ENCODE data around the gene ZNF263.

Gene ZNF263

GRCh38 chr16:3282730-3283542 is at the start of gene ZNF263:
Gene ZNF263, plus strand, starts transcription at chr16:3283491. Its CDS starts 328 bp downstream, at chr16:3283819.
- DNase-seq = peak; percentile 87 to 95 (median 94)

DNA sequence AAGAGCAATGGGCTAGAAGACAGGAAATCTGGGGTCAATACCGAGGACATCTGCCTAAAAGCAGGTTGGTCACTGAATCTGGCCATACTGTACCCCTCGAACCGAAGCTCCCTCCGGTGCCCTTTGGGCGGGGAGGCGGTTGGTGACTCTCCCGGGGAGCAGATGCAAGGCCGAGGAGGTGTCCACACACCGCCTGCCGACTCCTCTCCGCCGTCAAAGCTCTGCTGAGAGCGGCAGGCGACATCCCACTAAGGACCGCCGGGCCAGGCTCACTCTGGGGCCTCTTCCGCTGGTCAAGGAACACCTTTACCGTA is 48.8 kb upstream of the ZNF263 start:
- no peak for DNase-seq

GRCh38 chr16:3234857-3235561 is 48.3 kb upstream of the ZNF263 start, which contains the start of gene ZNF200:
Gene ZNF200, minus strand, starts transcription at chr16:3235158. Its CDS starts 1,403 bp downstream, at chr16:3233755.
- DNase-seq = peak; percentile 88 to 95 (median 90)

- DNase-seq = peak in 5 of 6 experiments; percentile 10 to 70 (median 40)
Observed at GRCh38 chr16:3235856-3236669, 47.2 kb upstream of the ZNF263 start.

DNA sequence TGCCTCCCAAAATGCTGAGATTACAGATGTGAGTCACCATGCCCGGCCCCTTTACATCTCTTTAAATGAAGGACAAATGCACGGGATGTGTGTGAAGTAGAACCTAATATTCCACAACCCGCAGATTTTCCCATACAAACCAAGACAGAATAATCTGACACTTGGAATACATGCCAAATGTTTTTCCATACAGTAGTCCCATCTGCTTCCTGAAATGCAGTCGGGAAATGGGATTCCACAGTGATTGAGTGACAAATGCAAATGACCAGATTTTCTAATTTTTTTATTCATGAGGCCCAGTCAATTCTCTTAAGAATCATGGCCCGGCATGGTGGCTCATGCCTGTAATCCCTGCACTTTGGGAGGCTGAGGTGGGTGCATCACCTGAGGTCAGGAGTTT is 41.5 kb upstream of the ZNF263 start:
- no peak for DNase-seq

GRCh38 chr16:3242709-3243108 is 40.6 kb upstream of the ZNF263 start:
- no peak for DNase-seq

DNA sequence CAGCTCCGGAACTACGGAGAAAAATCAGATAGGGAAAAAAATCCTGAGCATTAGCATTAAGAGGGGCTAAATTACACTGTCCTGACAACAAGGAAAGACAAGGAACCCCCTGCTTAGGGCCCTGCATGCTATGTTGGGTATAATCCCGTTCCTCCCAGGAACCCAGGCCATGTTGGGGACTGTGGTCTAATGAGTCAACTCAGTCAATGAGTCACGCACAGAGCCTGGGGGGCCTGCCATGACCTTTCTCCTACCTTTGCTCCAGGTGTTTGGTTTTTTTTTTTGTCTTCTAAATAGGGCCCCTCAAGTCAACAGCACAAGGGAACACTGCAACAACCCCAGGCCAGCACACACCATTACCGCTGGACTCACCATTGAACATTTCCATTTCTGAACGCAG is 39.4 kb upstream of the ZNF263 start:
- DNase-seq = no peak

DNA sequence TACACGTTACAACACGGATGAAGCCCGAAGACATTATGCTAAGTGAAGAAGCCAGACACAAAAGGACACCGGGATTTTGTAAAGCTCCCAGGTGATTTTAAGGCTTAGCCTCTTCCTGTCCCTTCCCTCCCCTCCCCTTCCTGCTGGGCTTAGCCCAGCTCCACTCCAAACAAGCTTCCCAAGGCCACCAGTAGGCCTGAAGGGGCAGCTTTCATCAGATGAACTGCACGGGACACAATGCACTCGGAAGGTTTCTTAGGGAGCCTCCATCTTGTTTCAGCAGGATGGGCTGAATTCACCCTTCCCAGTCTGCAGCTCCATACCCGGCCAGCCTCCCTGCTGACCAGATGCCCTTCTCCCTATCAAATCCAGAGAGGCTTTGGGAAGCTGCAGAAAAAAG is 37.3 kb upstream of the ZNF263 start:
- no peak for DNase-seq

DNA sequence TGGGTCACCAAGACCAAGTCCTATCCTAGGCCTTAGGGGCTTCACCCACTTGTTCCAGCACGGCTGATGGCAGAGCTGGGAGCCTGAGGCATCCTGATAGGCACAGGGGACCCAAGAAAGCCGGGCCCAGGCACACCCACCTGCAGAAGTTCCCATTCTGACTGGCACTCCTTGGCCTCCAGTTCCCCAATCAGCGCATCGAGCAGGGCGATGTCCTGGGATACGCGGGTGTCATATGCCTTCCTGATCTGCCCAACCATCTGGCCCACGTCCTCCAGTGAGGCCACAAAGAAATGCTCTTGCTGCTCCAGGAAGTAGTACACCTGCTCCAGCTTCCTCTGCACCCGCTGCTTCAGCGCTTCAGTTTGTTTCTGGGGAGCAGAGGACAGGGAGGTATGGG is 36.4 kb upstream of the ZNF263 start:
- DNase-seq = no peak

DNA sequence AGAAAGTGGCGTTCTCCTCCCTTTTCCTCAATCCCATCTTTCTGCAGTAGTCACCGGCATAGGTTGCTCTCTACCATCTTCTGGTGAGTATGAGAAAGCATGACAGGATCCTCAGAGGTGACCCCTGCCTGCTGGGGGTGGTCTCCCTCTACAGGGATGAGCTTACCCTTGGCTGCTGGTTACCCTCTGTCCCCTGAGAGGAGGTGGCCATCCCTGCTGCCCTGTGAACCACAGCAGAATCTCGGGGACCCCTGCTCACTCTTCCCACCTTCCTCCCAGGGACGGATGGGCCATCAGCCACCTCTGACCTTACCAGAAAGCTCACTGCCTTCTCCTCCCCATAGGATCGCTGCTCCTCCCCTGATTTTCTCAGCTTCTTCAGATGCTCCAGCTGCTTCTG is 34.7 kb upstream of the ZNF263 start:
- DNase-seq = no peak

DNA sequence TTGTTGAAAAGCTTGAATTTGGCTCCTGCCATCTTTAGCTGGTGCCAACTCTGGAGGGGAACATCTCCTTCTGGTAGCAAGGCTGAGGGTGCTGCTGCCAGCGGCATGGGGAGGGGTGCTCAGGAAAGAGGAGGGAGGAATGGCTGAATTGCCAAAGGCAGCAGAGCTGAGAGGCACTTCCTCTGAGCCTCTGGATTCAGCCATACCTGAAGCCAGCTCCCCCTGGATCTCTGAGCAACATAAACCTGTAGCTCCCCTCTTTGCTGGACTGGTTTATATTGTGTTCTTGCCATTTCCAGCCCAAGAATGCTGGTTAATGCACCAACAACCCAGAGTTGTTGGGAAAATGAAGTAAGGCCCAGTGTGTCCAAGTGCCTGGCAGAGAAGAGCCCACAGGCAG is 34.3 kb upstream of the ZNF263 start:
- DNase-seq = no peak

DNA sequence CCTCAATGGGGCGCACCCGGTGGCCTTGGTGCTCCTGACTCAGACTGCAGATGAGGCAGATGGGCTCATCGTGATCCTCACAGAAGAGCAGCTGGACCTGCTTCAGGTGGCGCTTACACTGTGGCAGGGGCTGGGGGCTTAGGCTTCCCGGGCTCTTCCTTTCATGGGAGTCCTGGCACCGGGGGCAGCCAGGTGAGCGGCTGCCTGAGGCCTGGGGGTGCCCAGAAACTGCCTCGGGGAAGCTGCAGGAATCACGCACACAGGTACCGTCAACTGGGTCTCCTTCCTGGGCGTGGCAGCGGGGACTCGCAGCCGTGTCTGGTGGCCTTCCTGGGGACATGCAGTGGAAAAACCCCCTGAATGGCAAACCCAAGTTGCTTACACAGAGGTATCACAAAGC is 33.8 kb upstream of the ZNF263 start:
- DNase-seq = no peak

GRCh38 chr16:3252967-3253366 is 30.3 kb upstream of the ZNF263 start:
- no peak for DNase-seq

DNA sequence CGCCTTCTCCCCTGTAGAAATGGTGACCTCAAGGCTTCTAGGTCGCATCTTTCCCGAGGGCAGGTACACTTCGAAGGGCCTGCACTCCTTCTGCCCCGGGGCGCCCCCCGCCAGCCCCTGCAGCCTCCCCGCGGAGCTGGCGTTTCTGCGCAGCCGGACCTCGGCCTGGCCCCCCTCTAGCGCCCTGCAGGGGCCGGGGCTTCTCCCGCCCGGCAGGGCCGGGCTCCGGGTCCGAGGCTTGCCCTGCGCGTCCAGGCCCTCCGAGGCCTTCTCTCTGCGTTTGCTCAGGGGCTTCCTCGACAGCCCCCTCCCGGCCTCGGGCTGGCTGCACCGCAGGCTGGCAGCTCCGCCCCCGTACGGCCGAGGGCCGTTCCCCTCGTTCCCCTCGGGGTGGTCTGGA is 29.0 kb upstream of the ZNF263 start:
- DNase-seq = no peak

DNA sequence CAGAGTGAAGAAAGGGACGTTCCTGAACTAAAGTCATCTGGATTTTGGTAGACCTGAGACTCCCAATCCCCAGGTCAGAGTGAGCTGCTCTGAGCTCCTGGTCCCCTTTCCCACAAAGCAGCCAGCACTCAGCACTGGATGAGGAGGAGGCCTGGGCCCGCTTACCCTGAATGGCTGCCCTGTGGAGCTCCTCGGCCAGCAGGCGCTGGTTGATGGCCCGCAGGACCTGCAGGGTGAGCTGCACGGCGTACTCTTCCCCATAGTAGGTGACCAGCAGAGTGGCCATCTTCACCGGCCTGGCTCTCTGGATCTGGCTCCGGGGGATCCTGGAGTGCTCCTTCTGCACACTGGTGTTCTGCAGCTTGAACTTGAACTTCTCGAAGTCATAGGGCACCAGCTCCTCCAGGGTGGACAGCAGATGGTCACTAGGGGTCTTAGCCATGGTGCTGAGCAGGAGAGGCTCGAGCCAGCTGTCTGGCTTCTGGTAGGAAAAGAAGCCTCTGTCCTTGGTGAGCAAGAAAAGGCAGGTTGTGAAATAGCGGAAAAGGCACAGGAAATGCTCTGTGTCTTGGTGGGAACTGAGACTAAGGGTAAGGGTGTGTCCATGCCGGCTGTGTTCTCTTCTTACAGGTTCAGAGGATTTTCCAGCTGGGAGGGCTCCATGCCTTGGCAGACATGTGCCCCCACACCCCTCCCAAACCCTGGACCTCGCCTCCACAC is 27.0 kb upstream of the ZNF263 start, which contains the start of gene MEFV:
MEFV (minus strand) TSS at position 488 of the 720 bp plus-strand sequence; CDS start at position 442, 46 bp downstream.
- DNase-seq = no peak

GRCh38 chr16:3256866-3257465 is 26.3 kb upstream of the ZNF263 start:
- DNase-seq = no peak

- no peak for DNase-seq
Observed at GRCh38 chr16:3259836-3260235, 23.5 kb upstream of the ZNF263 start.

GRCh38 chr16:3262517-3262916 is 20.8 kb upstream of the ZNF263 start:
- no peak for DNase-seq

GRCh38 chr16:3264137-3265036 is 18.9 kb upstream of the ZNF263 start:
- peak; percentile 87 to 95 (median 95) for DNase-seq

GRCh38 chr16:3266873-3267537 is 16.3 kb upstream of the ZNF263 start:
- no peak for DNase-seq

DNA sequence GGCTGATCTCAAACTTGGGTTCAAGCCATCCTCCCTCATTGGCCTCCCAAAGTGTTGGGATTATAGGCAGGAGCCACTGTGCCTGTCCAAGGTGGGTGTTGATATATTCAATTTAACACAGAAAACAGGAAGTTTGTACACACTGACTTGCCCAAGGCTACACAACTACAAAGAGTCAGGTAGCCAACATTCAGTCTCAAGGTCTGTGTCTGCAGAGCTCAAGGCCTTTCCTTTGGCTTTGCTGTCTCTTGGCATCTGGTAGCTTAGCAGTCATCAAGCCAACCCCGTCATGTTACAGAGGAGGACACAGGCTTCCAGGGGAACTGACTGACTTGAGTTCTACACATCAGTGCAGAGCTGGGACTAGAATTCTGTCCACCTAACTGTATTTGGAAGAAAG is 15.0 kb upstream of the ZNF263 start:
- no peak for DNase-seq

All from stimulated activated naive CD4-positive, alpha-beta T cell (primary cell).